Mesendoderm (in vitro differentiated cells): ENCODE data around the gene TLE1.

ENCODE experiments used
- DNase-seq: peaks from one replicate; pipeline ENCODE4 v3.0.0; 2013
- H2AK5ac ChIP-seq: 2 replicates; pipeline ENCODE4 v1.6.1; 2013; ENCODE audit warnings: low read length, inconsistent platforms
- H2BK120ac ChIP-seq: 2 replicates; pipeline ENCODE4 v1.6.1; 2013; ENCODE audit warnings: low read depth, mild to moderate bottlenecking, low read length, moderate library complexity, mixed read lengths
- H2BK15ac ChIP-seq: replicated peaks from 2 replicates; pipeline ENCODE4 v1.6.1; 2013; ENCODE audit warnings: low read depth, mild to moderate bottlenecking, moderate library complexity
- H2BK5ac ChIP-seq: 2 replicates; pipeline ENCODE4 v1.6.1; 2013; ENCODE audit warnings: low read length, inconsistent platforms
- H3K18ac ChIP-seq: 2 replicates; pipeline ENCODE4 v1.6.1; 2013; ENCODE audit warnings: mild to moderate bottlenecking, low read length, mixed read lengths
- H3K23ac ChIP-seq: one replicate; pipeline ENCODE4 v1.6.1; 2013; ENCODE audit warnings: low read length
- H3K27ac ChIP-seq: 2 replicates; pipeline ENCODE4 v1.5.1; 2013; ENCODE audit warnings: low read depth, mild to moderate bottlenecking, inconsistent platforms, low read length, moderate library complexity
- H3K27me3 ChIP-seq: 2 replicates; pipeline ENCODE4 v1.6.1; 2013; ENCODE audit warnings: low read length, control low read depth, mild to moderate bottlenecking, inconsistent platforms; ENCODE audit not compliant: insufficient read depth, poor library complexity
- H3K36me3 ChIP-seq: 2 replicates; pipeline ENCODE4 v1.6.1; 2013; ENCODE audit warnings: low read length, inconsistent platforms; ENCODE audit not compliant: control insufficient read depth, insufficient read depth
- H3K4ac ChIP-seq: one replicate; pipeline ENCODE4 v1.6.1; 2013; ENCODE audit warnings: low read depth, mild to moderate bottlenecking, low read length, moderate library complexity
- H3K4me1 ChIP-seq: 2 replicates; pipeline ENCODE4 v1.6.1; 2013; ENCODE audit warnings: low read depth, low read length, inconsistent platforms; ENCODE audit not compliant: control insufficient read depth
- H3K4me2 ChIP-seq: 2 replicates; pipeline ENCODE4 v1.6.1; 2013; ENCODE audit warnings: low read length
- H3K4me3 ChIP-seq: 2 replicates; pipeline ENCODE4 v1.5.1; 2013; ENCODE audit warnings: mild to moderate bottlenecking, low read length
- H3K56ac ChIP-seq: one replicate; pipeline ENCODE4 v1.6.1; 2013; ENCODE audit warnings: low read length
- H3K79me1 ChIP-seq: 2 replicates; pipeline ENCODE4 v1.6.1; 2013; ENCODE audit warnings: low read length, inconsistent platforms
- H3K79me2 ChIP-seq: 2 replicates; pipeline ENCODE4 v1.6.1; 2013; ENCODE audit warnings: mild to moderate bottlenecking, low read length; ENCODE audit not compliant: control insufficient read depth, insufficient read depth
- H3K9ac ChIP-seq: 2 replicates; pipeline ENCODE4 v1.6.1; 2013; ENCODE audit warnings: low read length, inconsistent platforms
- H4K5ac ChIP-seq: one replicate; pipeline ENCODE4 v1.6.1; 2013; ENCODE audit warnings: low read length
- H4K8ac ChIP-seq: one replicate; pipeline ENCODE4 v1.6.1; 2013; ENCODE audit warnings: low read depth, mild to moderate bottlenecking, control low read depth, low read length, moderate library complexity
- WGBS: extraction: QIAGEN DNeasy Blood & Tissue Kit; methylation state at CpG from one replicate; pipeline ENCODE4 v1.1.7; 2013; ENCODE audit warnings: low lambda C conversion rate, missing lambda C conversion rate; ENCODE audit not compliant: insufficient coverage; ENCODE audit errors: extremely low coverage; 5-methylcytosine and 5-hydroxymethylcytosine counted together

The TLE1 gene

DNA sequence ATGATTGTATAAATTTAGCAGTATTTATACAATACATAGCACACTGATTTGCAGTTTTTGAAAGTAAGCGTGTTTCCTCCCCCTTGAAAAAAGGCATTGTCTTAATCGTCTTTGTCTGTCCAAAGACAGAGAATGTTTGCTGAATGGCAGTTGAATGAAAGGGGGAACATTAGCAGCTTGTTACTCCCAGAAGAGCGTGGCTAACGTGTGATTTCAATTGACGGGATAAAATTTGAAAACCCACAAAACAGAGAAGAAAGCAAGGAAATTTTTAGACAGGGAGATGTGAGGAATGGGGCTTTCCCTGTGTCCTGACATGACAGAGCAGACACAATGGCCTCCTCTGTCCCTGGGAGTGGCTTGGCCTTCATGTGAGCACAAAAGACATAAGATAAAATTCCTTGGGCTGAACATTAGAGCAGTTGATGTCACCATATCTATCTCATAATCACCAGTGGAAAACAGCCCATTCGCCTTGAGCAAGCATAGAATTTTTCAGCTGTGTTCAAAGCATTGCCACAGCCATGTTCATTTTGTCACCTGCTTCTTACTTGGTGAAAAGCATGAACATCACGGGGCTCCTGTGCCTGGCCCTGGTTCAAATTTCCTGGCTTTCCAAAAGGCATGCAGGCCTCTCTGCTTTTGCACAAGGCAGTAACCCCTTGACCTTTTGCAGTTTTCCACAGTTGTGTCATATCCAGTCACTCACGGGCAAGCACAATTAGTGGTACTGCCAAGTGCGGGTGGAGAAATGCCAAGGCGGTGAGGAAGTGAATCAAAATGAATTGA lies 126.9 kb downstream of the TLE1 start:
- H4K8ac ChIP-seq = no peak overlapping the region
- no peak overlapping the region for H3K56ac ChIP-seq
- H3K79me1 ChIP-seq = no peaks in the 10 kb centered on the region
- H3K27me3 ChIP-seq = no peaks in the 10 kb centered on the region
- H3K4me1 ChIP-seq = no peaks in the 10 kb centered on the region
- no peak overlapping the region for H2AK5ac ChIP-seq
- H3K18ac ChIP-seq = no peak overlapping the region
- H4K5ac ChIP-seq = no peak overlapping the region
- H3K4ac ChIP-seq = no peak overlapping the region
- WGBS = no CpG with 5 or more reads among the region's 10 CpGs
- no peak overlapping the region for H3K9ac ChIP-seq
- no peaks in the 10 kb centered on the region for H3K79me2 ChIP-seq
- H2BK15ac ChIP-seq = no peak overlapping the region
- no peak overlapping the region for H3K23ac ChIP-seq
- no peaks in the 10 kb centered on the region for H3K36me3 ChIP-seq
- no peak overlapping the region for H3K4me2 ChIP-seq
- no peak overlapping the region for H3K27ac ChIP-seq
- H2BK120ac ChIP-seq = no peak overlapping the region
- no peak overlapping the region for H2BK5ac ChIP-seq
- H3K4me3 ChIP-seq = no peak overlapping the region
- DNase-seq = no peak

GRCh38 chr9:81560851-81561732 lies 128.3 kb downstream of the TLE1 start:
- no peak overlapping the region for H3K4me2 ChIP-seq
- no peak overlapping the region for H3K9ac ChIP-seq
- H2AK5ac ChIP-seq = no peak overlapping the region
- H2BK5ac ChIP-seq = no peak overlapping the region
- H3K79me2 ChIP-seq = no peaks in the 10 kb centered on the region
- H3K79me1 ChIP-seq = no peaks in the 10 kb centered on the region
- no peak for DNase-seq
- no peak overlapping the region for H2BK15ac ChIP-seq
- H4K5ac ChIP-seq = no peak overlapping the region
- H3K4ac ChIP-seq = no peak overlapping the region
- no peaks in the 10 kb centered on the region for H3K4me1 ChIP-seq
- no peak overlapping the region for H3K18ac ChIP-seq
- no CpG with 5 or more reads among the region's 13 CpGs for WGBS
- H3K27ac ChIP-seq = no peak overlapping the region
- no peak overlapping the region for H4K8ac ChIP-seq
- no peak overlapping the region for H3K56ac ChIP-seq
- no peak overlapping the region for H3K23ac ChIP-seq
- H3K36me3 ChIP-seq = no peaks in the 10 kb centered on the region
- no peak overlapping the region for H3K4me3 ChIP-seq
- H3K27me3 ChIP-seq = no peaks in the 10 kb centered on the region
- H2BK120ac ChIP-seq = no peak overlapping the region

- H3K4me2 ChIP-seq = no peak overlapping the region
- no peaks in the 10 kb centered on the region for H3K79me1 ChIP-seq
- H3K56ac ChIP-seq = no peak overlapping the region
- no peak overlapping the region for H4K5ac ChIP-seq
- no CpG with 5 or more reads among the region's 4 CpGs for WGBS
- H3K18ac ChIP-seq = no peak overlapping the region
- no peaks in the 10 kb centered on the region for H3K79me2 ChIP-seq
- no peaks in the 10 kb centered on the region for H3K36me3 ChIP-seq
- H2AK5ac ChIP-seq = peak overlapping the region; percentile 4
- DNase-seq = peak; percentile 88
- no peak overlapping the region for H3K23ac ChIP-seq
- H3K9ac ChIP-seq = no peak overlapping the region
- no peak overlapping the region for H2BK120ac ChIP-seq
- no peaks in the 10 kb centered on the region for H3K27me3 ChIP-seq
- H3K4me1 ChIP-seq = no peaks in the 10 kb centered on the region
- no peak overlapping the region for H2BK5ac ChIP-seq
- H3K4ac ChIP-seq = no peak overlapping the region
- no peak overlapping the region for H3K4me3 ChIP-seq
- no peak overlapping the region for H2BK15ac ChIP-seq
- no peak overlapping the region for H3K27ac ChIP-seq
- H4K8ac ChIP-seq = no peak overlapping the region
Observed at GRCh38 chr9:81559709-81560108, 129.6 kb downstream of the TLE1 start.

GRCh38 chr9:81559197-81559596 lies 130.2 kb downstream of the TLE1 start:
- Histone ChIP-seq H3K18ac (no peak overlapping the region), H2BK120ac (no peak overlapping the region), H2AK5ac (peak overlapping the region; percentile 4), H3K23ac (no peak overlapping the region), H4K8ac (no peak overlapping the region), H3K4ac (no peak overlapping the region), H3K56ac (no peak overlapping the region), H3K4me3 (no peak overlapping the region), H3K27me3 (no peaks in the 10 kb centered on the region), H2BK15ac (no peak overlapping the region), H3K79me2 (no peaks in the 10 kb centered on the region), H4K5ac (no peak overlapping the region), H2BK5ac (no peak overlapping the region), H3K79me1 (no peaks in the 10 kb centered on the region), H3K4me1 (no peaks in the 10 kb centered on the region), H3K4me2 (no peak overlapping the region), H3K27ac (no peak overlapping the region), H3K36me3 (no peaks in the 10 kb centered on the region), H3K9ac (no peak overlapping the region)
- no peak for DNase-seq
- WGBS = no CpG with 5 or more reads among the region's 4 CpGs

GRCh38 chr9:81558091-81558830 lies 131.1 kb downstream of the TLE1 start:
- no peak overlapping the region for H3K4me2 ChIP-seq
- no peak overlapping the region for H2BK15ac ChIP-seq
- no peak overlapping the region for H3K4ac ChIP-seq
- no peak overlapping the region for H4K8ac ChIP-seq
- no peaks in the 10 kb centered on the region for H3K27me3 ChIP-seq
- H2AK5ac ChIP-seq = peak overlapping the region; percentile 47
- no peaks in the 10 kb centered on the region for H3K4me1 ChIP-seq
- H2BK120ac ChIP-seq = no peak overlapping the region
- H2BK5ac ChIP-seq = no peak overlapping the region
- no peaks in the 10 kb centered on the region for H3K79me2 ChIP-seq
- no peak overlapping the region for H3K23ac ChIP-seq
- no peaks in the 10 kb centered on the region for H3K36me3 ChIP-seq
- WGBS = no CpG with 5 or more reads among the region's 6 CpGs
- H3K27ac ChIP-seq = no peak overlapping the region
- DNase-seq = peak; percentile 76
- H3K4me3 ChIP-seq = no peak overlapping the region
- H3K18ac ChIP-seq = peak overlapping the region; percentile 15
- no peak overlapping the region for H4K5ac ChIP-seq
- H3K56ac ChIP-seq = no peak overlapping the region
- H3K9ac ChIP-seq = no peak overlapping the region
- H3K79me1 ChIP-seq = no peaks in the 10 kb centered on the region
